Measurements from ENCODE around the gene PRC1. TPM values are rescaled to one million over a fixed set of nuclear protein-coding genes. Genes with fewer than 3 reads are reported as not detected.
A peak's percentile ranks its signal among the peaks of the same experiment; 100 is the strongest.

PRC1 gene
- total and polyA plus RNA-seq, 2 donors (not counting 1 experiment from before 2014, with no cell fraction given): 9.4 to 11.6 TPM

- ChIA-PET CTCF (interaction anchor here (3.3 kb wide), 1 partner anchor 68 kb away, joined by 27 read pairs; the partner anchor contains the start of gene RCCD1), POLR2A (no interaction called here)
- no peaks in the 10 kb centered on the region for H3K27me3 ChIP-seq (replicated peaks in 1 of 4; ENCODE audit: control extremely low read depth in 1 of 4, control insufficient read depth in 3 of 4, insufficient read depth in 4 of 4, low read length in 3 of 4)
- no peak overlapping the region for H3K9ac ChIP-seq (ENCODE audit: low read length)
- TF ChIP-seq, protein P1, sequence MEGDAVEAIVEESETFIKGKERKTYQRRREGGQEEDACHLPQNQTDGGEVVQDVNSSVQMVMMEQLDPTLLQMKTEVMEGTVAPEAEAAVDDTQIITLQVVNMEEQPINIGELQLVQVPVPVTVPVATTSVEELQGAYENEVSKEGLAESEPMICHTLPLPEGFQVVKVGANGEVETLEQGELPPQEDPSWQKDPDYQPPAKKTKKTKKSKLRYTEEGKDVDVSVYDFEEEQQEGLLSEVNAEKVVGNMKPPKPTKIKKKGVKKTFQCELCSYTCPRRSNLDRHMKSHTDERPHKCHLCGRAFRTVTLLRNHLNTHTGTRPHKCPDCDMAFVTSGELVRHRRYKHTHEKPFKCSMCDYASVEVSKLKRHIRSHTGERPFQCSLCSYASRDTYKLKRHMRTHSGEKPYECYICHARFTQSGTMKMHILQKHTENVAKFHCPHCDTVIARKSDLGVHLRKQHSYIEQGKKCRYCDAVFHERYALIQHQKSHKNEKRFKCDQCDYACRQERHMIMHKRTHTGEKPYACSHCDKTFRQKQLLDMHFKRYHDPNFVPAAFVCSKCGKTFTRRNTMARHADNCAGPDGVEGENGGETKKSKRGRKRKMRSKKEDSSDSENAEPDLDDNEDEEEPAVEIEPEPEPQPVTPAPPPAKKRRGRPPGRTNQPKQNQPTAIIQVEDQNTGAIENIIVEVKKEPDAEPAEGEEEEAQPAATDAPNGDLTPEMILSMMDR (IDR thresholded peaks at IDR 0.05): no peak
- TF ChIP-seq EZH2 (IDR thresholded peaks at IDR 0.05; ENCODE audit: borderline replicate concordance, insufficient read depth, low read depth, low read length, poor library complexity, severe bottlenecking): no peak
- H3K27me3 Mint-ChIP-seq: no peaks in the 10 kb centered on the region
- peaks cover 15 to 17% of the 10 kb centered on the region in 2 donors for H3K4me1 ChIP-seq (ENCODE audit: control insufficient read depth in 2 of 2, insufficient read depth in 2 of 2, low read length in 2 of 2)
- H3K79me2 ChIP-seq (ENCODE audit: control insufficient read depth, insufficient read depth, low read length): peaks cover 26% of the 10 kb centered on the region
- peaks cover 30% of the 10 kb centered on the region for H3K4me1 Mint-ChIP-seq
- 100% methylated on average over 4 of the region's 7 CpGs for WGBS (ENCODE audit: insufficient coverage)
- no peak overlapping the region for H2AFZ ChIP-seq (ENCODE audit: insufficient read depth, low read depth, low read length, poor library complexity, severe bottlenecking)
- H3K27ac ChIP-seq (ENCODE audit: low read length in 2 of 2): no peak overlapping the region
- DNase-seq (no peak), ATAC-seq (ENCODE audit: low read depth) (no peak)
- peak overlapping the region; percentile 29 for H3K4me3 Mint-ChIP-seq
- no peaks in the 10 kb centered on the region for H3K9me3 Mint-ChIP-seq (ENCODE audit: insufficient read depth)
- no peaks in the 10 kb centered on the region for H4K20me1 ChIP-seq (ENCODE audit: control insufficient read depth, insufficient read depth, low read length, poor library complexity, severe bottlenecking)
- no peak overlapping the region for H3K4me2 ChIP-seq (replicated peaks; ENCODE audit: low read depth, low read length, poor library complexity, severe bottlenecking)
- H3K9me3 ChIP-seq (ENCODE audit: control extremely low read depth in 1 of 3, control insufficient read depth in 2 of 3, insufficient read depth in 1 of 3, low read length in 2 of 3): no peaks in the 10 kb centered on the region
- intact Hi-C loops (cut with micrococcal nuclease): loop anchor here (2.0 to 5.0 kb wide), 2 partner anchors 29 to 66 kb away; partner anchors contain the start of gene PRC1
- no peak overlapping the region for H3K4me3 ChIP-seq (ENCODE audit: control extremely low read depth in 1 of 5, extremely low read depth in 1 of 5, insufficient read depth in 1 of 5, low read depth in 2 of 5, low read length in 4 of 5)
- H3K27ac Mint-ChIP-seq: no peak overlapping the region
- H3K36me3 ChIP-seq (replicated peaks in 1 of 2; ENCODE audit: control extremely low read depth in 1 of 2, control insufficient read depth in 1 of 2, extremely low read depth in 1 of 2, insufficient read depth in 2 of 2, low read length in 1 of 2): no peaks in the 10 kb centered on the region
Measured at GRCh38 chr15:91023720-91024119, 29.4 kb upstream of the PRC1 start.

GRCh38 chr15:91022832-91023129 is 28.4 kb upstream of the PRC1 start:
- ChIA-PET CTCF (interaction anchor here (1.0 to 3.3 kb wide), 3 partner anchors 41 to 91 kb away, joined by 5 to 27 read pairs (median 5); partner anchors contain the start of genes HDDC3 and RCCD1), POLR2A (interaction anchor here (0.6 to 0.7 kb wide), 2 partner anchors 79 to 93 kb away, joined by 3 to 10 read pairs; no protein-coding TSS in a partner anchor)
- H3K4me1 ChIP-seq (ENCODE audit: control insufficient read depth in 2 of 2, insufficient read depth in 2 of 2, low read length in 2 of 2): peaks cover 15 to 17% of the 10 kb centered on the region in 2 donors
- peaks cover 0 to 2% of the 10 kb centered on the region in 2 experiments for H3K36me3 ChIP-seq (replicated peaks in 1 of 2; ENCODE audit: control extremely low read depth in 1 of 2, control insufficient read depth in 1 of 2, extremely low read depth in 1 of 2, insufficient read depth in 2 of 2, low read length in 1 of 2)
- peaks cover 37% of the 10 kb centered on the region for H3K4me1 Mint-ChIP-seq
- no peaks in the 10 kb centered on the region for H3K9me3 Mint-ChIP-seq (ENCODE audit: insufficient read depth)
- ATAC-seq (ENCODE audit: low read depth): no peak
- no peaks in the 10 kb centered on the region for H3K27me3 Mint-ChIP-seq
- peak overlapping the region; percentile 91 for H3K4me3 Mint-ChIP-seq
- H3K4me2 ChIP-seq (replicated peaks; ENCODE audit: low read depth, low read length, poor library complexity, severe bottlenecking): peak overlapping the region; percentile 75
- no peaks in the 10 kb centered on the region for H4K20me1 ChIP-seq (ENCODE audit: control insufficient read depth, insufficient read depth, low read length, poor library complexity, severe bottlenecking)
- TF ChIP-seq, protein P1 (IDR thresholded peaks at IDR 0.05): no peak
- TF ChIP-seq EZH2 (IDR thresholded peaks at IDR 0.05; ENCODE audit: borderline replicate concordance, insufficient read depth, low read depth, low read length, poor library complexity, severe bottlenecking): no peak
- peak overlapping the region; percentile 79 to 97 (median 92) for H3K4me3 ChIP-seq (ENCODE audit: control extremely low read depth in 1 of 5, extremely low read depth in 1 of 5, insufficient read depth in 1 of 5, low read depth in 2 of 5, low read length in 4 of 5)
- H3K9ac ChIP-seq (ENCODE audit: low read length): peak overlapping the region; percentile 75
- peaks cover 33% of the 10 kb centered on the region for H3K79me2 ChIP-seq (ENCODE audit: control insufficient read depth, insufficient read depth, low read length)
- intact Hi-C loops (cut with micrococcal nuclease): loop anchor here (2.0 to 5.0 kb wide), 2 partner anchors 28 to 65 kb away; partner anchors contain the start of gene PRC1
- peak overlapping the region; percentile 89 for H3K27ac Mint-ChIP-seq
- H3K9me3 ChIP-seq (ENCODE audit: control extremely low read depth in 1 of 3, control insufficient read depth in 2 of 3, insufficient read depth in 1 of 3, low read length in 2 of 3): no peaks in the 10 kb centered on the region
- H3K27ac ChIP-seq (ENCODE audit: low read length in 2 of 2): peak overlapping the region; percentile 62 to 69
- peak overlapping the region; percentile 80 for H2AFZ ChIP-seq (ENCODE audit: insufficient read depth, low read depth, low read length, poor library complexity, severe bottlenecking)
- no CpG with 5 or more reads among the region's 1 CpG for WGBS (ENCODE audit: insufficient coverage)
- no peaks in the 10 kb centered on the region for H3K27me3 ChIP-seq (replicated peaks in 1 of 4; ENCODE audit: control extremely low read depth in 1 of 4, control insufficient read depth in 3 of 4, insufficient read depth in 4 of 4, low read length in 3 of 4)
- no peak for DNase-seq
